HG03439 (cell line): Measurements from ENCODE around the gene MBD4.

ENCODE experiments used
- ATAC-seq: cut with Tn5 transposase; IDR thresholded peaks from one replicate; pipeline ENCODE4 v1.9.1; 2021; ENCODE audit warnings: mild to moderate bottlenecking, moderate library complexity; ENCODE audit not compliant: unreplicated experiment

The MBD4 gene

DNA sequence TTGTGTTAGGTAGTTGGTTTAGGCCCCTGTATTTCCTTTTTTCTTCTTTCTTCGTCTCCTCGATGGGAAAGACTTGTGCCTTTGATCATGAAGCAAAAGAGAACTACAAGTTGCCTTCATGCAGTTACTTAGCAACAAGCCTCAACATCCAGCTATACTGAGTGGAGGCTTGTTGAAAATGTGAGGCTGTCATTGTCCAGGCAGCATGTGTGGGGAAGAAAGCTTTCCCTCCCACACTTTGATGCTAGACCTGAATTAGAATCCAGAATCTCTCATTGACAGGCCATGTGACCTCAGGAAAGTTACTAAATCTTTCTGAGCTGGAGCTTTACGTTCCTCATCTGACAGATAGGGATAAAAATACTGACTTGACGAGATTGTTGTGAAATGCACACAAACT, 24.0 kb upstream of the MBD4 start:
- ATAC-seq, result no peak

DNA sequence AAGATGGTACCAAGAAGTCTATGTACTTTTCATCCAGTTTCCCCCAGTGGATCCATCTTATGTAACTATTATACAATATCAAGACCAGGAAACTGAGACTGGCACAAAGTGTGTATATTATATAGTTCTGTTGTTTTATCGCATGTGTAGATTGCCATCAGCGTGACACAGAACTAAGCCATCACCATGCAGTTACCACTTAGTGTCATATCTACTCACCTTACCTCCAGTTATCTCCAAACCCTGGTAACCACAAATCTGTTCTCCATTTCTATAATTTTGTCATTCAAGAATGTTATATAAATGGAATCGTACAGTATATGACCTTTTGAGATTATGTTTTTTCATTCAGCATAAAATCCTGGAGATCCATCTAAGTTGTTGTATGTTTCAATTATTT, 23.3 kb upstream of the MBD4 start:
- ATAC-seq, result no peak

DNA sequence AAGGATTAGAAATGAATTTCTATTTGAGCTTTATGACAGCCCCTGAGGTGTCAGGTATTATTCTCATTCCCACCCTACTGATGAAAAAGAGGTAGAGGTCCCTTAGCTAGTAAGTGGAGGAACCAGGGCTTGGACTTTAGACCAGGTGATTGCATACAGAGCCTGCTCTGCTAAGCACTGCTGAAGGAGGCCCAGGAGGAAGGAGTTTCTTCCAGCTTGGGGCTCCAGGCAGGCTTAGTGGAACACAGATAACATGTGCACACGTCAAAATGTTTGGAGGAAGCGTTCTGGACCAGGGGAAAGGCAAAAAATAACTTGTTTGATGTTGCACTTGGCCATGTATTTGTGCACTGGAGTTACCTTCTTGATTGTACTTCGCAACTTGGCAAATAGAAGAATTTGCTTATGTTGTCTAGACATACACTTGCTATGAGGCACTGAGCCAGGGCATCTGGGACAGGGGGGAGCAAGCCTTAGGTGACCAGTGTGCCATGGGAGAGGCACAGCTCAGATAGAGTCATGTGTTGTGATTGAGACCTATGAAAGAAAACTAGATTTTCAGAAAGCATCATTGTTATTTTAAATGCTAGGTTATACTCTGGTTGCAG, 22.7 kb upstream of the MBD4 start:
- ATAC-seq, result no peak

DNA sequence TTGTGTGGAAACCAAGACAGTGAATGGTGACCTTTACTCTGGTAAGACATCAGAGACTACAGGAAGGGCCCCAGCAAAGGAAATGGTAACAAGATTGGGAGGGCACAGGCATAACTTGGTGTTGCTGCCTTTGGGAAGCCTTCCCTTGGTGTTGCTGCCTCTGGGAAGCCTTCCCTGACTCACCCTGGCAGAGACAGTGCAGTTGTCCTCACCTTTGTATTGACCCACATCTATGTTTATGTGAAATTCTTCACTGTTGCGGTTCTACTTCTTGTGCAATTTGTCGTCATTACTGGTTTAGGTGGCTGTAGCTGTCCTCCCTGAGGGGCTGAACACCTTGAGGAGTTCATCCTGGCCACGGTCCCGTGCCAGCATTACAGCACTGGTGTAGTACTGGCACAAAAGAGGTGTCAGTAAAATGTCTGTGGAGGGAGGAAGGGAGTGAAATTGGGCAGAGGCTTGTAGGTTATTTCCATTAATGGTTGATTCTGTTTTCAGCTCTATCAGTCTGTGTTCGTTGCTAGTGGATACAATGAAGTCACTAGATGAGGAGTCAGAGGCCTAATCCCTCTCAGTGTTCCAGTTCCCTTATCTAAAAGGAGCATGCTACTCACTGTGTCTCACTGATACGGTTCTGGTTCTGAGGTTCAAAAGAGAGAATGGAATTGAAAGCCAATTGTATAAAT, 21.9 kb upstream of the MBD4 start:
- ATAC-seq, result no peak

DNA sequence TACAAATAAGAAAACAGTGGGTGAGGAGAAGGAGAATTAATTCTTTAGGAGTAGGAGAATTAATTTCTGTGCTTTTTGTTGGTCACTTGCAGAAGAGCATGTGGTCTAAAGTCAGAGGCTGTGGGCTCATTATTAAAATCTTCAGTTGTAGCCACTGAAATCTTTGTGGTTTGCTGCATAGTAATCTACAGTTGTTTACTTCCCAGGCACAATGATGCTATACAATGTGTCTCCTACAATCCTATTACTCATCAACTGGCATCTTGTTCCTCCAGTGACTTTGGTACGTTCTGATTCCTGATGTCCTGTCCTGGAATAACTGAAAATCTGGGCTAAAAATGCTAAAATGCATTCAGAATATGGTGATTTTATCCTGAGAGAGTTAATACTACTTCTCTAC, 21.3 kb upstream of the MBD4 start:
- ATAC-seq, result no peak

DNA sequence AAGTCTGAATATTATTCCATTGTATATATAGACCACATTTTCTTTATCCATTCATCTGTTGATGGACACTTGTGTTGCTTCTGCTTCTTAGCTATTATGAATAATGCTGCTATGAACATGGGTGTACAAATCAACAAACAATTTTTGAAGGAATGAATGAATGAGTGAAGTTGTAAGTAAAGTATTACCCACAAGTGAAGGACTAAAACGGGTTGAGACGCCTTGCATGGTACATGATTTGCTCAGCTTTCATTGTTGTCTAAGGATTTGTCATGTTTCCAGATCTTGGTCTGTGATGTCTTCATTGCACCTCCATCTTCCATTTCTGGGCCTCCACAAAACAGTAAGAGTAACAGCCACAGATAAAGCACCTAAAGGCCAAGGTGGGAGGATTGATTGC, 20.8 kb upstream of the MBD4 start:
- ATAC-seq, result no peak

DNA sequence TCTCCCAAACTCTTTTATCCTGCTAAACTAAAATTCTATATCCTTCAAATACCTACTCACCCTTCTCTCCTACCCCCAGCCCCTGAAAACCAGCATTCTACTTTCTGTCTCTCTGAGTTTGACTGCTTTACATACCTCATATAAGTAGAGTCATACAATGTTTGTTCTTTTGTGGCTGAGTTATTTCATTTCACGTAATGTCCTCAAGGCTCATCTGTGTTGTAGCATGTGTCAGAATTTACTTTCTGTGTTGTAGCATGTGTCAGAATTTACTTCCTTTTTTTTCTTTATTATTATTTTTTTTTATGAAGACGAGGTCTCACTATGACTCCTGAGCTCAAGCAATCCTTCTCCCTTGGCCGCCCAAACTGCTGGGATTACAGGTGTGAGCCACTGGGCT, 20.4 kb upstream of the MBD4 start:
- no peak for ATAC-seq

DNA sequence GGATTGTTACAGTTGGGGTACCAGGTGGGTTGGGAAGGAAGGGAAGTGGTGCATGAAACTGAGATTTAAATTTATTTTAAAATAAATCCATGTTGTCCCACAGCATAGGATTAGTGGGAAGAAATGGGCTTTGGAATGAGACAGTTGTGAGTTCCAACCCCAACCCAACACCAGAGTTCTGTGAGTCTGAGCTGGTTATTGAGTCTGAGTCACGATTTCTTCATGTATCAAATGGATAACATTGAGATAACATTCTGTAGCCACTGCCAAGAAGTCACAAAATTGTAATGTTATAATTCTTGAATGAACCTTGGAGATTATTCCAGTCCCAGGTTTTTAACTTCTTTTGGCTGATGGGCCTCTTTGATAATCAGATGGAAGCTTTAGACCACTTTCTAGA, 14.0 kb upstream of the MBD4 start:
- ATAC-seq, result no peak

DNA sequence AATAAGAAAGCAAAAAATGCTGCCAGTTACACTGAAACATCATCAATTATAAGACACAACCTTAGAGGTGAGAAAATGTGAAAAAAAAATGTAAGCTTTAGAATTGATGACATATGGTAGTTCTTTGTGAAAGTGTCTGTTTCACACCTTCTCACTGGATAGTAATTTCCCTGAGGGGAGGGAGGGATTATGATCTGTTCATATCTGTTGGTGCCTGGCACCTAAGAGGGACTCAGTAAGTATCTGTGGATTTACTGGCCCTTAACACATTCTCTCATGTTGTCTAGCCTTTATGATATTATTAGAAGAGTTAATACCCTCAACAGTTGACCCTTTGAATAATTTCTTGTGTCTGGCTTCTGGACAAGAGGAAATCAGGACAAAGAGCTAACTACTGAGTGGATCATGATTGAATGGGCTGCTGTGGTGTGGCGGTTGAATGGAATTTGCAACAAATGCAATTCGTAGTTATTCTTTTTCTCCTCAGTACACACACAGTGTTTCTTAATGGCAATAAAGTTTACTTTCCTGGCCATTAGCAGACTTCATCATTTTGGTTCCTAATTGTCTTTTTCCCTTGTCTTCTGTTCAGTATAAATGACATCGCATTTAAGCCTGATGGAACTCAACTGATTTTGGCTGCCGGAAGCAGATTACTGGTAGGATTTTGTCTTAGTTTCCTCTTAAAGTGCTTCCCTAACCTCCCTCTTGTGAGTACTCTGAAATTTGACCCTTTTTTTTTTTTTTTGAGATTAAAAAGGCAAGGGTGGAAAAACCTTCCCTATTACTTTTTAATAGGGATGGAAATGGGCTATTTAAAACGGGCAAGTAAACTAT, 9.7 kb upstream of the MBD4 start:
- ATAC-seq, result no peak

DNA sequence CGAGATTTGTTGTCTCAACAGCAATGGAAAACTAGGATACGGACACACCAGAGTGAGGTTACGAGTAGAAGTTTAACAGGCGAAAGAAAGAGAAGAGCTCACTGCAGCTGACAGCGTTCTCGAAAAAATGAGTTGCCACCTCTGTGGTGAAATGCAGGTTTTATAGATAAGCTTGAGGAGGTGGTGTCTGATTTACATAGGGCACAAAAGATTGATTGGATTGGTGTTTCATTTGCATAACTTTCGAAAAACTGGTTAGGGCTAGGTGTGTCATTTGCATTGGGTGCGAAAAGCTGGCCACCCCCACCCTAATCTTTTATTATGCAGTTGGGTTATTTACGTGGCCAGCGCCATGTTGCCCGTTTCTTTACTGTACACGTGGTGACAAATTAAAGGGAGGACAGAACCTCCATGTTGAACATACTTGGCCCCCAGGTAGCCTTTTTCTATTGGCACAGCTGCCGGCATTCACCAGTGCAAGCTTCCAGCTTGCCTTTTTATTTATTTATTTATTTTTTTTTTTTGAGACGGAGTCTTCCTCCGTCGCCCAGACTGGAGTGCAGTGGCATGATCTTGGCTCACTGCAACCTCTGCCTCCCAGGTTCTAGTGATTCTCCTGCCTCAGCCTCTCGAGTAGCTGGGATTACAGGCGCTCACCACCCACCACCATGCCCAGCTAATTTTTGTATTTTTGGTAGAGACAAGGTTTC, 8.6 kb upstream of the MBD4 start:
- ATAC-seq, result no peak

DNA sequence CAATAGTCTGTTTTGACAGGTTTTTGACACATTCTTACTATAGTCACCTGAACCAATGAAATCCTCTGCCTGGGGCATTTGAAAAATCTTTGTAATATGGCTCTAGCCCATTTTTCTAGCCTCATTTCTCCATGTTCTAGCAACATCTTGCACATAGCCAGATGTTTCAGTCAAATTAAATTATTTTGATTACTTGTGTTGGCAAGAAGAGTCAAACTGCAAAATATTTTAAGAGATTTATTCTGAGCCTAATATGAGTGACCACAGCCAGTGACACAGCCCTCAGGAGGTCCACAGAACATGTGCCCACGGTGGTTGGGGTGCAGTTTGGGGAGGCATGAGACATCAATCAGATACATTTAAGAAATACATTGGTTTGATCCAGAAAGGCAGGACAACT, 7.2 kb upstream of the MBD4 start:
- no peak for ATAC-seq

DNA sequence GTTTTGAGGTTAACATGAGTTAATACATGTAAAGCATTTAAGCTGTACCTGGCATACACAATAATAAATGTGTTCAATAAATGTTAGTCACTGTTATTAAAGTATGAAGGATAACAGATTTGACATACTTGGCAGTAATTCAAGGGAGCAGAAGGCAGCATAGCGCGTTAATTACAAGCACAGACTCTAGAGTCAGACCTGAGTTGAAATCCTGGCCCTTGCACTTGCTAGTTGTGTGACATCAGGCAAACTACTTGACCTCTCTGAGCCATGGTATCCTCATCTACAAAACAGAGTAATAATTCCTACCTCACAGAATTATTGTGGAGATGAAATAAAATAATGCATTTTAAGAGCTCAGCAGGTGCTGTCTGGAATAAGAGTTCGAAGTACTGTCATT, 5.7 kb upstream of the MBD4 start:
- no peak for ATAC-seq

DNA sequence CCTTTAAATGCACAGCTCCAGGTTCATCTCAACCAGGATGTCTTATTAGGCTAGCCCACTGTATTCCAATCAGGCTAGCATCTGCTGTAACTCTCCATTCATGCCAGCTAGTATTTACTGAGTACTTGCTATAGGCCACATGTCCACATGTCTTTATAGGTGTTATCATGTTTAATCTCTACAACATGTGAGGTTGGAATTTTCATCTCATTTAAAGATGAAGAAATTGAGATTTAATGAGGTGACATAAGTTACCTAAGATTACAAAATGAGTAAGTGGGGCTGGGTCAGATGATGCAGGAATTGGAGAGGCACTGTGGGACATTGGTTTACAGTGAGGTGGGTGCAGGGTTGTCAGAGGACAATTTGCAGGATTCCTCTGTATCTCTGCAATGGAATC, 3.2 kb upstream of the MBD4 start:
- no peak for ATAC-seq

DNA sequence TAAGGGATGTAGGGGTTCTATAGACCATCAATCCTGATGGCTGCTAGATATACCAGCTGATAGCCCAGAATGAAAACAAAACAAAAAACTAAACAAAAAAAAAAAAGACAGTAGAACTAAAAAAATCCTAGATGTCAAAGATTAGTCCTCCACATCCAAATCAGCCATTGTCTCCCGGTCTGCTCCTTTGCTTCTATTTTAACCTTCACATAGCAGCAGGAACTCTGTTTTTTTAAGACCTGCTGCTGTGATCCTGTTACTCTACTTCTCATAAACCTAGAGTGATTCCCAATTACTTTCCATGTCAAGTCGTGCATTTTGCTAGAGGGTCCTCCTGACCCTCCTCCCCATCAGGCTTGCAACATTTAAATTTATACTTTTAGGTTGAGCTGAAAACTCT, 2.7 kb upstream of the MBD4 start:
- no peak for ATAC-seq

DNA sequence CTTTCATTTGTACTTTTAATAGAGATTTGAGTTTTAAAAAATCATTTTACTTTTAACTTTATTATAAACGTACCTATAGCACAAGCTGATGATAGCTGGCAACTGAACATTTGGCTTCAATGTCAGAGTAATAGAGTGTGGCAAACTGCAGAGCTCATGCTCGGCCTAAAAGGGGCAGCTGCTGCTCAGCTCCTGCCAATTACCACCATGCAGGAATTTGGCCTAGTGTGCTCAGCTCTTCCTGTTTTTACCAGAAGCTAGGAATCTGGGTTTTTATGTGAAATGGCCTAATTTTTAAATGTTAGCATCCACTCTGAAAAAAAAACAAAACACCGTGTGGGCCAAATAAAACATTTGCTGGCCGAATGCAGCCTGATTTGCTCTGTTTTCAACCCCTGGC, 2.0 kb upstream of the MBD4 start:
- no peak for ATAC-seq

DNA sequence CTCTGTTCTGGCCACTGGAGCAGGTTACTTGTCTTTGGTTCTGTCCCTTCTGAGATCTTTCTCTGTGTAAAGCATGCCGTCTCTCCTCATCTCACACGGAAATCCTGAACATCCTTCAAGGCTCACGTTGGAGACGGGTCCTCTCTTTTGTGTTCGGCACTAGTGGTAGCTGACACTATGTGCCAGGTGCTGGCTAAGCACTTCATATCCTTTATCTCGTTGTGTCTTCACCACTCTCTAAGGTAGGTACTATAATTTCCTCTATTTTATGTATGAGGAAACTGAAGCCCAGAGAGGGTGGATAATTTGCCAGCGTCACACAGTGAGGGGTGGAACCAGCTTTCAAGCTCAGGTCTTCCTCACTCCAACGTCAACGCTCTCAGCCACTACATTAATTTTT, 1.5 kb upstream of the MBD4 start:
- ATAC-seq, result no peak

DNA sequence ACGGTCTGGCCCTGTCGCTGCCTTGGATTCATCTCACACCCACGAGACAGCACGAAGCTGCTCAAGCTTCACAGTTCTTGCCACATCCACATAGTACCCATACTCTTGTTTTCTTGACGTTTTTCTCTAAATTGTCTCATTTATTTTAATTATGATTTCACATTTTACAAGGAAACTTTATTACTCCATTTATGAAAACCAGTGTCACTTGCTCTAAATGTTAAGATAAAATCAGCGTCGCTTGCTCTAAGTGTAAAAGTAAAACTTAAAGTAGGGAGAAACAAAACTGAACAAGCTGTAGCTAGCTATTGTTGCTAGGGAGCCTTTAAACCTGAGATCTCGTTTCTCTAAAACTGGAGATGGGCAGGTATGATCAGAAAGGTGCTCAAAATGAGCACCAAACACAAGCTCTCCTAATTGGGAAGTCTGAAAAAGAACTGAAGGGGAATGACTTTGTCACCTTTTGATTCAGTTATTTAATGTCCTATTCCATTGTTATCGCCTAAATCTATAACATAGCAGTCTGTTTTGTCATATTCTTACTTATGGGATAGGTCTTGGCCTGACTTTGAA, 956 bp upstream of the MBD4 start:
- ATAC-seq, result no peak

DNA sequence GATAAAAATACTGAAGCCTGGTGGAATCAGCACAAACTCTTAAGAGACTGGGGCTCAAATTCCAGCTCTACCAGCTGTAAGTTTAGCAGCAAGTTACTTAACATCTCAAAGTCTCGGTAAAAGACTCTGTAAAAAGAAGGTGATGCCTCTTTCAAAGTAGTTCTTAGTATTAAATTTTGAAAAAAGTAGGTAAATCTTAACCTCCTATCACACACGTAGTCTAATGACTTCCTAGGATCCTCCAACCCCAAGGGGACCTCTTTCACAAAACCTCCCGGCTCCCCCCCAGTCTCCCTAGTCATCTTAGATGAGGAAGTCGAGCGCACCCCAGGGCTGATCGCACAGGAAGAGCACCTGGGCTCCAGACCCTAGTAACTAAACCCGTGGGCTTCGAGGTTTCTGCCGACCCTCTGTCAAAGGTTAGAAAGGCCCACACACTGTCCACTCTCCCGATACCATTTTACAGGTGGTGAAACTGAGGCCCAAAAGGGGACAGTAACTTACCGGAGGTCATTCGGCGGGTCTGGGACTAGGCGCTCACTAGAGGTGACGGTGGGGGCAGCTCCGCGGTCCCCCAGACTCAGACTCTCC, 427 bp downstream of the MBD4 start:
- ATAC-seq, result peak; percentile 13

DNA sequence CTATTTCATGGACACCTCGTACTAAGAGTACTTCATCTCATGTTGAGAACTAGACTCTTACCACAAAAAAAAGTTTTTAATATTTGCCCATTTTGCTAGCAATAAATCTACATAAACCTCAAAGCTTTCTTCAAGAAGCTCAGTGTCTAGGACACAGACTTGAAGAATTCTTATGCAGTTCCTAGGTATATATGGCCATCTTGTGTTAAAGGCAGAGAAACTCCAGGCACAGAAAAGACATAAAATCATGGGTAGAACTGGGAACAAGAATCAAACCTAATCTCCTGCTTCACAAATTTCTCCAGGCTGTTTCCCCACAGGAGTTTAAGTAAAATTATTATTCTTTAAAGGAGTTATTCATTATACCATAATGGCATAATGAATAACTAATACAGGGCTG, 4.4 kb downstream of the MBD4 start:
- no peak for ATAC-seq

DNA sequence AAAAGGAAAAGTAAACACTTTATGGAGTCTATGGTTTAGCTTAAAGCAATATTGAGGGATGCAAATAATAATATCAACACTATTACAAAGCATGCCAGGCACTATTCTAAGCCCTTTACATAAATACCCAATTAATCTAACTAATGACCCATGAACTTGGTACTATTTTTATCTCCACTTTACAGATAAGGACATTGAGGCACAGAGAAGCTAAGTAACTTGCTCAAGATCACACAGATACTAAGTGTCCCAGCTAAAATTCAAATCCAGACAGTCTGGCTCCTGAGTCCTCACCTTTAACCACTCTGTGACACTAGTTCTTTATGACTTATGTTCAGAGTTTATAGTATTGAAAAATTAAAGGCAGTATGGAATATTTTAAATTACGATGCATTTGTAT, 5.6 kb downstream of the MBD4 start:
- ATAC-seq, result no peak

DNA sequence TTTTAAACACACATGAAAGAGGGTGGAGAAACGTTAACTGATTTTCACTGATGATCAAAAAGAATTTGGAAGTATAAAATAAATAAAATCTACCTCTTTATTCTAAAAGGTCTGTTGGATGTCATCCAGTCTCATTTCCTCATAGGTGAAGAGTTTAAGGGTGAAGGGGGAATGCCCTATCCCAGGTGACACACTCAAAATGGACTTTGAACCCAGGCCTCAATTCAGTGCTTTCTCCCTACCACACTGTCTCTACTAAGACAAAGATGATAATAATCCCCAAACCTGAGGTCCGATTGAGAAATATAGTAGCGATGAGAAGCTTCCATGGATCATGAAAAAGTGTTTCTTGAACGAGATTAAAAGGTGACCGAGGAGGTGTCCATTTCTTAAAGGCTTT, 6.2 kb downstream of the MBD4 start:
- no peak for ATAC-seq
